ENCODE measurements around the gene SREK1. TPM values are rescaled to one million over a fixed set of nuclear protein-coding genes. Genes with fewer than 3 reads are reported as not detected.

The SREK1 gene
- total and polyA plus RNA-seq, 9 of the 15 experiments (the other 6 are each of a cell fraction or from before 2014, with no cell fraction given) = 40.8 to 128 (median 81.9) TPM

GRCh38 chr5:66134407-66134861, 9.7 kb upstream of the SREK1 start:
- Histone ChIP-seq H3K9me3 (replicated peaks; ENCODE audit: control insufficient read depth, insufficient read depth, low read depth, low read length) (no peaks in the 10 kb centered on the region), H3K36me3 (ENCODE audit: control insufficient read depth, insufficient read depth, low read length) (no peaks in the 10 kb centered on the region), H3K27ac (ENCODE audit: extremely low read depth, low read depth, low read length) (no peak overlapping the region), H3K79me2 (ENCODE audit: control insufficient read depth, insufficient read depth, low read length) (no peaks in the 10 kb centered on the region), H3K9me1 (ENCODE audit: control insufficient read depth, insufficient read depth, low read length) (no peaks in the 10 kb centered on the region), H3K9ac (ENCODE audit: insufficient read depth in 1 of 2, low read depth in 2 of 2, low read length in 2 of 2) (no peak overlapping the region), H3K27me3 (ENCODE audit: control insufficient read depth in 2 of 2, insufficient read depth in 2 of 2, low read length in 2 of 2) (no peaks in the 10 kb centered on the region), H3K4me2 (ENCODE audit: insufficient read depth, low read length) (no peak overlapping the region), H4K20me1 (replicated peaks; ENCODE audit: control insufficient read depth, insufficient read depth, low read length) (no peaks in the 10 kb centered on the region), H2AFZ (ENCODE audit: low read depth, low read length) (no peak overlapping the region), H3K4me3 (no peak overlapping the region), H3K4me1 (replicated peaks in 1 of 2; ENCODE audit: control insufficient read depth in 2 of 2, insufficient read depth in 2 of 2, low read length in 2 of 2) (peaks cover 0 to 8% of the 10 kb centered on the region in 2 experiments; a peak in 4 of 5 replicates)
- POLR2A ChIA-PET = no interaction called here
- WGBS (ENCODE audit: insufficient coverage, low coverage, missing lambda C conversion rate) = 84% methylated on average over 1 of the region's 1 CpG
- BruUV-seq (replicated peaks) = no TSS peak
- TF ChIP-seq SMAD3 (CRISPR knock-in tag; conservative IDR thresholded peaks at IDR 0.05) (no peak), DMBX1 (CRISPR knock-in tag; IDR thresholded peaks at IDR 0.05; ENCODE audit: borderline replicate concordance) (no peak), ZNF398 (CRISPR knock-in tag; IDR thresholded peaks at IDR 0.05) (no peak), POLR2AphosphoS2 (IDR thresholded peaks at IDR 0.05; ENCODE audit: low read length) (no peak), SETDB1 (IDR thresholded peaks at IDR 0.05; ENCODE audit: low read length) (no peak), MAFF (IDR thresholded peaks at IDR 0.05; ENCODE audit: low read length) (no peak), TFAM (CRISPR knock-in tag; conservative IDR thresholded peaks at IDR 0.05) (no peak), SMARCB1 (IDR thresholded peaks at IDR 0.05; ENCODE audit: insufficient read length, low read depth) (no peak), CSDE1 (IDR thresholded peaks at IDR 0.05) (no peak), ZNF121 (CRISPR knock-in tag; conservative IDR thresholded peaks at IDR 0.05) (no peak), CTCFL (IDR thresholded peaks at IDR 0.05; ENCODE audit: borderline replicate concordance, insufficient read depth, low read depth, low read length, poor library complexity, severe bottlenecking) (no peak), ZNF23 (CRISPR knock-in tag; IDR thresholded peaks at IDR 0.05) (no peak), HNRNPLL (IDR thresholded peaks at IDR 0.05; ENCODE audit: low read depth, low read length, poor library complexity, severe bottlenecking) (no peak), JUN (IDR thresholded peaks at IDR 0.05; ENCODE audit: borderline replicate concordance, low read depth, low read length) (no peak), JUN (CRISPR knock-in tag; IDR thresholded peaks at IDR 0.05; ENCODE audit: borderline replicate concordance) (no peak), HINFP (tag; conservative IDR thresholded peaks at IDR 0.05; ENCODE audit: low read depth) (no peak), FIP1L1 (IDR thresholded peaks at IDR 0.05; ENCODE audit: low read depth, low read length, poor library complexity, severe bottlenecking) (no peak), POLR2A (conservative IDR thresholded peaks at IDR 0.05) (no peak), RHOXF2B (CRISPR knock-in tag; conservative IDR thresholded peaks at IDR 0.05) (no peak), TAF15 (IDR thresholded peaks at IDR 0.05; ENCODE audit: low read depth, low read length) (no peak)
- DNase-seq (ENCODE audit: extremely low read depth in 1 of 4, low spot score in 3 of 4) (no peak), FAIRE-seq (no peak), ATAC-seq (no peak)
- intact Hi-C loops (cut with micrococcal nuclease) (no loop called here), in situ Hi-C loops (cut with MboI) (no loop called here)
- CTCF ChIA-PET (ENCODE audit: low intra/inter-chr PET ratio) = no interaction called here
